GM19025 (cell line): ENCODE data around the gene FMO3.

Source experiments
- ATAC-seq: cut with Tn5 transposase; IDR thresholded peaks from one replicate; pipeline ENCODE4 v1.9.1; 2021; ENCODE audit warnings: mild to moderate bottlenecking, low read depth, moderate library complexity; ENCODE audit not compliant: unreplicated experiment

The FMO3 gene

DNA sequence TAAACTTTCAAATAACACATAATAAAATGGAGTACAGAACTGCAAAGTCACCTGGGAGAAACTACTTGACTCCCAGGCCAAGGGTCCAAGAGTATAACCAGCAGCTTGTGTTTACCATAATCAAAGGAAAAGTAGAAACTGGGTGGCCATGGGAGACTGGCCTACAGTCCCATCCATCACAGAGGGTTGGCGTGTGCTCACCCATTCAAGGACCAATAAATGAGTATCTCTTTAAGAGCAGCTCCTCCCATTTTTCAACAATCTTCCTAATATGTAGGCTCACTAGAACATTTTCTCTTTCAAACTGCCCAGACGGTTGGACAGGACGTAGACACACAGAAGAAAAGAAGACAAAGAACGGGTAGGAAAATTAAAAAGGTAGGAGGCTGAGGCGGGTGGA is at the start of gene FMO3:
FMO3 (plus strand) TSS at position 302 of the 400 bp plus-strand sequence. CDS start 1,754 bp downstream, outside the sequence.
- ATAC-seq, result no peak

DNA sequence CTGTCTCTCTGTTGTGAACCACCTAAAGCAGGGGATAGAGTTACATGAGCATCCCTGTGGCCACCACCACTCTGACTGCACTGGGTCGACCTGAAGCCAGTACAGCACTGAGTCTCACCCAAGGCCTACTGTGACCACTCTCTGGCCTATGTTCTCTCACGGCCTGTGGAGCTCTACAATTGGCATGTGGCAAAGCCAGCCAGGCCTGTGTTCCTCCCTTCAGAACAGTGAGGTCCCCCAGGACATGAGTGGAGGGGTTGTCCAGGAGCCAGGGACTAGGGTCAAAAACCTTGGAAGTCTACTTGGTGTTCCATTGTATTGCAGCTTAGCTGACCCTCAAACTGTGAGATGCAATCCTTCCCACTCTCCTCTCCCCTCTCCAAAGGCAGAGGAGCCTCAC is 42.7 kb upstream of the FMO3 start:
- no peak for ATAC-seq

DNA sequence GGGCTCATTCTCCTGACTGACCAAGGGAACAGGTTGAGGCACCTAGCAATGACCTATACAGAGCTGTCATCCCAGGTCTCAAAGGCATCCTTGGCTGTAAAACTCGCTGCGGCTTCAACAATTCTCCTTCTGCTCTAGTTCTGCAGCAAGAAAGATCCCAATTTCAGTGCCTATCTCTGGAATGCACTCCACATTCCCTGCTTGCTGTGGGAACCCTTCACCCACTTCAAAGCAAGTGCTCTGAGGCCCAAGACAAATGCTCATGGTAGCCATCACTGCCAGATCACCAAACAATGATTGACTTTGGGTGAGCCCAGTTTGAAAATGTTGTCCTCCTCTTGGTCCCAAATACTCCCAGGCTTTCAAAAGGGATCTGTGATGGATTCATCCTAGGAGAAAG is 37.7 kb upstream of the FMO3 start:
- ATAC-seq, result no peak

DNA sequence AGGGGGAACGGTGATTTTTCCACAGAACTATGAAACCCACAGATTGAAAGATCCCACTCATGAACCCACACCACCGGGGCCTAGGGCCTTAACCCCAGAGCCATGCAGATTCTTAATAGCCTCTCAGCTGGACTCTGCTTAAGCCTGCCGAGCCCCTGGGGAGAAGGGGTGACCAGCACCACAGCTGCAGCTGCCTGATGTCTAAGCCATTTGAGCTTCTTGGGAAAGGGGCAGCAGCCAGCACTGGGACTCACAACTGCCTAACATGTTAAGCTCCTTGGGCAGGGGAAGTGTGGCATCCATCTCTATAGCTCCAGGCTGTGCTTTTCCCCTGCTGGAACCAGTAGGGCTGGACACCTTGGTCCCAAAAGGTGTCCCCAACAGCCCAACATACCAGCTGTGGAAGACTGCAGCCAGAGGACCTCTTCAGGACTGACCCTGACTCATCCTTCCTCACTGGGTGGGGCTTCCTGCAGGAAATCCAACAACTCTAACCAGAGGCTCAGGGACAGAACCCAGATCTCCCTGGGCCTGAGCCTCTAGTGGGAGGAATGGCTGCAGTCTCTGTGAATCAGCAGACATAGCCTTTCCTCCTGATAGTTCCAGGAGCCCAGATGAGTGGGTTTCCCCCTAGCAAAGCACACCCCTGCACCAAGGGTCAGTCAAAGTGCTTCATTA is 34.6 kb upstream of the FMO3 start:
- ATAC-seq, result no peak

DNA sequence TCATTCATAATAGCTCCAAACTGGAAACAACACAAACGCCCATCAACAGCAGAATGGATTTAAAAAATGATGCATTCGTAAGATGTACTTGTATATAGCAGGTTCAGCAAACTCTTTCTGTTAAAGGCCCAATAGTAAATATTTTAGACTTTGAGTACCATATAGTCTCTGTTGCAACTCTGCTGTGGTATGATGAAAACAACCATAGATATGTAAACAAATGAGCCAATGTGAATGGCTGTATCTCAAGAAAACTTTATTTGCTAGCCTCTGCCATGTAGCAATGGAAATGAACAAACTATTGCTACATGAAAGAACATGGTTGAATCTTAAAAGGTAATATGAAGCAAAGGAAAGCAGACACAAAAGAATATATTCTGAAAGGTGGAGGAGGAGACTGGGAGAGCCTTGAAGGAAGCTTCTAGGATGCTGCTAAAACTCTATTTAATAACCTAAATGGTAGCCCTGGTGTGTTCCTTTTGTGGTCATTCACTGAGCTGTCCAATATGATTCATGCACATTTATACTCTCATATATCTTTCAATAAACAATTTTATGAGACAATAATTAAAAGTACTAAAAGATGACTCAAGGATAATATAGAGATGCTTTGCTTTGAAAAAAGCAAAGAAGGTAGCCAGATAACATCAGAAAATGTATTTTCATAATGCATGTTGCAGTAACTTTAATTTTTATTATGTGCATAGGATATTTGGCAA is 29.1 kb upstream of the FMO3 start:
- ATAC-seq, result no peak

DNA sequence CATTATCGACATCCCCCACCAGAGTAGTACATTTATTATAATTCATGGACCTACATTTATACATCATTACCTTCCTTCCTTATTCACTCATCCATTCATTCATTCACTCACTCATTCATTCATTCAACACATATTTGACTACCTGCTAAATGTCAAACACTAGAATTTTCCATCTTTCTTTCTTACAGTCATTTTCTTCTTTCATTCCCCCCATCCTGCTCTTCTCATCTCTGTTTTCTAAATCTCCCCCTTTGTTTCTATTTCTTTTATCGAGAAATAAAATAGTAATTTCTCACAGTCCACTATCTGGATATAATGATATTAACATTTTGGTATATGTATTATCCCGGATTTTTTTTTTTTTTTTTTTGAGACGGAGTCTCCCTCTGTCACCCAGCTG is 27.8 kb upstream of the FMO3 start:
- no peak for ATAC-seq

DNA sequence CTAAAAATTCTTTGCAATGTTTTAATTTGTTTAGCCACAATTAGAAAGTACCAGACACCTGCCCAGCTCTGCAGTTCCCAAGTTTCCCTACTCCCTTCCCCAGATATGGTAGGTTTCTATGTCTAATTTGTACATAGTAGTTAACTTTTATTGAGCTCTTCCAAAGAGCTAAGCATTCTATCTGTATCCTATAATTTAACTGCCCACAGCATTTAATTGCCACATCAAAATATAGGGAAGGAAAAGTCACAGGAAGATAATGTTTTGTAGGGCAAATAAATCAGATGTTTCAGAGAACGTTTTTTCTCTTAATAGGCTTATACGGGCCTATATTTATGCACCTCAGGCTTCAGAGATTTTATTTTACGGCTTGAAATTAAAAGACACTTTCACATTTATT is 15.7 kb upstream of the FMO3 start:
- no peak for ATAC-seq

DNA sequence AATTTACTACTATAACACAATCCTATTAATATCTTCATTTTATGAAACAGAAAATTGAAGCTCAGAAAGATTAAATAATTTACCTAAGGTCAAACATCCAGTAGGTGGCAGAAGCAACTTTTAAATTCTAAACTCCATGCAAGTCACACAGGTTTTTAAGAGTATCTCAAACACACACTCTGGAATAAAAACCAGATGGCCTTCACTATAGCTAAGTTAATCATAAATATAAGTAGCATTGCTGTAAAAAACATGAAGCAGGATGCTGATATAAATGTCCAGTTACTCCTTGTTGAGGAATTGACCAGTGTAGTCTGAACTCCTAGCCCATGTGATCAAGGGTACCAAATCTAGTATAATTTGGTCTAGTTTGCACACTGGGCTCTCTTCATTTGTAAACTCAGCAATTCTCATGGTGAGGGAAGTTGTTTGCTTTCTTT is 9.4 kb upstream of the FMO3 start:
- ATAC-seq, result no peak

DNA sequence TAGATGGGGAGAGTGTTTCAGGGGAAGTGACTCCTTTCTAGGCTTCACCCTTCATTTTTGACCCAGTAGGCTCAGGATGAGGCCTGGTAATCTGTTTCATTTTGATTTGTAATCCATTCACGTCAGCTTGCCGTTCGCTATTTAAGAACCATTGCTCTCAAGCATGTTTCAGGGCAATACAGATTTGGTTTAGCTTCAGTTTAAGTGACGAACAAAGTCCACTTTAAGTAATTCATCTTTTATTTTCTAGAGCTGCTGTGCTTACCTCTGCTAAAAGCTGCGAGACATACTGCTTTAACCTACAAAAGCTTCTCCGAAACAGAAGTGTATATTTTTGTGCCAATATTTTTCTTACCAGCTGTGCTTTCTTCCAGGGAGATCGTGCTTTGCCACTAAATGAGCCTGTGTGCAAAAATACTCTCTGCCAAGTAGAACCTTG is 8.9 kb upstream of the FMO3 start:
- no peak for ATAC-seq

DNA sequence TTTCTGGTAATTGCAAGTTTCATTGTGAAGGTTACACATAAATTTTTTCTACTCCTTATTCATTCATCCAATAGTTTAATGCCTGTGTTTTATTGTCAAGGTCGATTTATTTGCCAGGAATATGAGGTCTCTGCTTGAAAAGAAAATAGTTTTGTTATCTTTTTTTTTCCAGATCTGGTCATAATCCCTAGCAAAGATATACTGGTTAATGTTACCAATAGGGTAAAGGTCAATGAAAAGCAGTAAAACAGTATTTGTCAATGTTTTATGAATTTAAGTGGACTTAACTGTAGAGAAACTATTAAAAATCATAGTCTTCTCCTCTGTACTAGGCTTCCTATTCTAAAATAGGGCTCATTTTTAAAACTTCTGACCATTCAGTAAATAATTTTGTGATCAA is 8.1 kb upstream of the FMO3 start:
- no peak for ATAC-seq

DNA sequence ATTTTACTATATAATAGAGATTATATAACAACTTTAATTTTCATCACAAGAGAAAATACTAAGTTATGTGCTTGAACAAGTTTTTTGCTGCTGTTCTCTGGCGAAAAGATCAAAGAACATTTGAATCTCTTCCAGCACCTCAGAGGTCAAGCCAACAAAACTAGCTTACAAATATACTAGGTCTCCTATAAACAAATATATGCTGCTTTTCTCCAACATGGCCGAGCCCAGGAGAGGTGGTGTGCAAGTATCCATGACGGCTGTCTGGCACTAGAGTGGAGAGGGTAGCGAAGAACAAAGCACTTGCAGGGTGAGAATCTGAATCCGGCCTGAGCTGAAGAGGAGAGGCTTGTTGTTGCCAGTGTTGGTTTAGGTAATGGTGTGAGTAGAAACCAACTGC is 7.5 kb upstream of the FMO3 start:
- ATAC-seq, result no peak

DNA sequence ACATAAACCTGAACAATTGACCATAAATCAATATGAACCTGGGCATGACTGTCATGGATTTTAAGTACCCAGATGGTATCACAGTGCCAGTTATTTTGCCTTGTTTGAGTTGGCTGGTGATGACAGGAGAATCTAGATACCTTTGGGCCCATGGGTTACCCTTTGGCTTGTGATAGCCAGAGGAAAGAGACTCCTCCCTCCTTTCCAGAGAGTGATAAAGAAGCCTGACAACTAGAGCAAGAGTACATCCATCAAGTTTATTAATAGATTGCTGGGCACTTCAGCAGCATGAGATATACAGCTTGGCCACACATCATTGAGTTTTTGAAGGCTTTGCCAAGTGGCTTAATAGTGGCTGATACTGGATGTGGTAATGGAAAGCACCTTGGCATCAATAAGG is 6.6 kb upstream of the FMO3 start:
- no peak for ATAC-seq

DNA sequence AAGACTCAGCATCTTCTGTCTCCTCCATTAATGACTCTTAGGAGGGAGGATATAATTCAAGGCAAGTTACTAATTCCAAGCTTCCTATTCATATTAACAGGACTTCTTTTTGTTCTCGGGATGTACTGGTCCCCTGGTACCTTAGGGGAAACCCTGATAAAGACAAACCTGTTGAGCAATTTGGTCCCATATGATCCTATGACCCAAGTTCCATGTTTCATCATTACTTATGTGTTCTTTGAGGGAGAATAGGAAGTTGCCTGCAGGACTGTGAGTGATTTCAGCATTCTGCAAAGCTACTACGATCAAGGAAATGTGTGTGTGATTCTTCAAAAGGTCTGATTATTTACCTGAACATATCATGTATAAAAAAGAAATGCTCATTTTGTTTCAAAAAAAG is 5.8 kb upstream of the FMO3 start:
- ATAC-seq, result no peak

DNA sequence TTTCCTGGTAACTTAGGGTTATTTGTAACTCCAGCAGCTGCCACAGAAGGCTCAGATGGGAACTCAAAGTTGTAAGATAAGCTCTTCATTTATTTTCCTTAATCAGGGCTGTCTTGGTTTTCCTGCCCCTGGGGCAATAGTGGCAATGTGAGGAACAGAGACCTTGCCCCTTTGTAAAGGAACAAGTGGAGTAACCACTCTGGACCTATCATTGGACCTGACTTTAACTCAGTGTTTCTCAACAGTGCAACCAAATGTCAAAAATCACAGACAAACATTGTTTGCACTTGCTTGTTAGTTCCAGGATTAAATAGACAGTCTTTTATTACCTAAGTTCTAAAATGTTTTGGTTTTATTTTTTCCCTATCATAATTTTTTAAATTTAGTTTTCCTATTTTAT is 2.8 kb upstream of the FMO3 start:
- no peak for ATAC-seq

DNA sequence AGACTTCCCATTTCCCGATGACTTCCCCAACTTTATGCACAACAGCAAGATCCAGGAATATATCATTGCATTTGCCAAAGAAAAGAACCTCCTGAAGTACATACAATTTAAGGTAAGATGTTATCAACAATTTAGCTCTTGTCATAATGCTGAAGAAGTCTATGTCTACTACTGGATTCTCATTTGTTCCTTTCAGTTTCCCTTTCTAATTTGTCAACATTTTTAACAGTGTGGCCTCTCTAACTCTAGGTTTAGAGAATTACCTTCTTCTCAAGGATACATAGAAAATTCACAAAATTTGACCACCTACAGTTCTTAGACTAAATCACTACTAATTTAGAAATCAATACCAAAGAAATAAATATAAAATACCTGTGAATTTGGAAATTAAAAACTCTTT is 13.2 kb downstream of the FMO3 start:
- no peak for ATAC-seq

DNA sequence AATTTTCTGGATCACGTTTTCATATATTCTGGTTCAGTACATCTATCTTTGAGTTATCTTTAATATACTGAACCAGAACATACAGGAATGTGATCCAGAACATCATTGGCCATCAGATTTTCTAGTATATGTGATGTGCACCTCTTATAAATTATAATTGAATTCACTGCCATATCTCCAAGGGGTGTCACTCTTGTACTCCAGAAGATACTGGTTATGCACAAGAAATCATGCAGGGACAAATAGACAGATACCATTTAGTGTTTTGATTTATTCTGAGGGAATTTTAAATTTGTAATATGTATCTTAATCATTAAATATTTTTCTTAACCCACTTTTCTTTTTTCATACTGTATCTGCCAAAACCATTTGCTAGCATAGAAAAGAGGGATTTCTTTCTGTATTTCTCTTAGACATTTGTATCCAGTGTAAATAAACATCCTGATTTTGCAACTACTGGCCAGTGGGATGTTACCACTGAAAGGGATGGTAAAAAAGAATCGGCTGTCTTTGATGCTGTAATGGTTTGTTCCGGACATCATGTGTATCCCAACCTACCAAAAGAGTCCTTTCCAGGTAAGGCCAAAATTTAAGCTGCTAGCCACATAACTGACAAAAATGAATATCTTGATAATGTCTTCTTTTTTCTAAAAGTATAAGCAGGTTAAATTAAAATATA is 16.7 kb downstream of the FMO3 start:
- ATAC-seq, result no peak

DNA sequence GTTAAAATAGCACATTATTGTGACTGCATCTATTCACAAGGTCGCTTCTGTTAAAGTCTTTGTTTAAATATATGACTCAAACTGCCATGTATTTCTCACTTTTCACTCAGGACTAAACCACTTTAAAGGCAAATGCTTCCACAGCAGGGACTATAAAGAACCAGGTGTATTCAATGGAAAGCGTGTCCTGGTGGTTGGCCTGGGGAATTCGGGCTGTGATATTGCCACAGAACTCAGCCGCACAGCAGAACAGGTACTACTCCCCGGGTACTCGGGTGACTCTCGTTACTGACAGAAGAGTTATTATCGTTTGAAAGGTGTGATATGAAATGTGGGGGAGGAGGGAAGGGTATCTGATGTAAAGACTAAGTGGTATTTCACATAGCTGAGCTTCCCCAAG is 17.3 kb downstream of the FMO3 start:
- ATAC-seq, result no peak

DNA sequence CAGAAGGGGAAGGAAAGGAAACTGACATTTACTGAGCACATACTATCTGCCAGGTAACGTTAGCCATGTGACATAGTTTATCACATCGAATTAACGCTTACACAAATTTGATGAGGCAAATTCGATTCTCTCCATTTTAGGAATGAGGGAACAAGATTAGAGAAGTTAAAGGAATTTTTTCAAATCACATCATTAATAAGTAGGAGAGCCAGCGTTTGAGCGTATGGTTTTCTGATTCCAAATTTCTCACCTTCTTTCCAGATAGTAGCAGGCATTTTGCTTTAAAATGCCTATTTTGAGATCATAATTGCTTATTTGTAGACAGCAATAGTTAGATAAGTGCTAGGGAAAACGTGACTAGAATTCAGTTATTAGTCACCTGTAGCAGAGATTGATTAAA is 19.3 kb downstream of the FMO3 start:
- ATAC-seq, result no peak

DNA sequence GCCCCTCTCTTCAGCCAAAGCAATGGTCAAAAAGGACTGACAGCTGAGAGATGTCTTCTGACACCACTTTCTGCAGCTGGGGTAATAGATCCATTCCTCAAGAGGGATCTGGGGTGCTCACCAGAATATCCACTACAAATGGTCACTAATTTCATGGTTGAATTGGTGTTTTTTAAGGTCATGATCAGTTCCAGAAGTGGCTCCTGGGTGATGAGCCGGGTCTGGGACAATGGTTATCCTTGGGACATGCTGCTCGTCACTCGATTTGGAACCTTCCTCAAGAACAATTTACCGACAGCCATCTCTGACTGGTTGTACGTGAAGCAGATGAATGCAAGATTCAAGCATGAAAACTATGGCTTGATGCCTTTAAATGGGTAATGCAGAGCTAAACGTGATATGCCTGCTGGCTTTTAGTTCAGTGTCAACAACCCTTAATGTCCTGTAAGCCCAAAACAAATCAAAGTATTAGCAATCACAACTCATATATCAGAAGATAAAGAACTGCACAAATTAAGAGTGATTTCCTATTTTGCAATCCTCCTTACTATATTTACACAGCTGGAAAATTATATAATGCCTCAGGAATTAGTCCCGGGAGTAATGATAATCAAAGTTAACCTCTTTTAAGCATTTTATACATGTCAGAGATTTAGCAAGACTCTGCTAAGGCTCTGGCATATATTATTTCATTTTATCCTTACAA is 20.1 kb downstream of the FMO3 start:
- no peak for ATAC-seq

DNA sequence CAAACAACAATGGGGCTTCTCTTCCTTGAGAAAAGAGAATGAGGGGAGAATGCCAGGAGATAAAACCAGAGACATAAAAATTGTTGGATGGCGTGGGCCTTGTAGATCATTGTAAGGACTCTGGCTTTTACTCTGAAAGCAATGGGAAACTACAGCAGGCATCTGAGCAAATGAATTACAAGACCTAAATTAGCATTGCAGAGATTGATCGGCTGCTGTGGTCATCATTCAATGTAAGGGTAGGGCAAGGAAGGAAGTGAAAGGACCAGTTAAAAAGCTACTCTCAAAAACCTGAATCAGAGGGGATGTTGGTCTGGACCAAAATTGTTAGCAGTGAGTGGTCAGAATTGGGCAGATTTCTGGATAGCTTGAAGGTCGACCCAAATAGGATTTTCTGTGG is 21.4 kb downstream of the FMO3 start:
- no peak for ATAC-seq

DNA sequence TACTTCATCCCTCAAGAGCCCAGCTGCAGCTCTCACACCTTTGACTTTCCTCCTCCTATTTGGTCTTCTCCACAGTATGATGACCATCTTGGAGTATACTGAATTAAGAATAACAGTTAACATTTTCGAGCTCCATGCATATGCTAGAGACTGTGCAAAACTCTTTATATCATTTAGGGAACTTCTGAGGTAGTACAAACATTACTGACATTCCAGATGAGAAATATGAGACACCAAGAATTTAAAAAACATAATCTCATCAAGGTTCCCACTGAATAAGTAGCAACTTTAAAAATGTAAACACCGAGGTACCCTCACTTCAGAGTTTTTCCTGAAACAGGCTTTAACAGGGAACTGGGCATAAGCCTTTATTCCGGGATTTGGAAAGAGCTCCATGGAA is 22.7 kb downstream of the FMO3 start:
- ATAC-seq, result no peak
